HEK293T (cell line): ENCODE results near the gene CHMP1A.
"Not testable (repeated sequence)": the region's sequence is repeated elsewhere in the genome, so short reads cannot be mapped to it uniquely, and the experiment has no call there.

ENCODE experiments used
- CTCF ChIA-PET: fragments of 350-600 bp; formaldehyde crosslinking; extraction: SDS; loops from one replicate; lab custom pipeline; 2021; ENCODE audit warnings: antibody characterized with exemption, inconsistent platforms; lab: Yijun Ruan, JAX
- POLR2A ChIA-PET: fragments of 350-600 bp; formaldehyde crosslinking; extraction: SDS; loops from one replicate; lab custom pipeline; 2020; ENCODE audit warnings: antibody characterized with exemption, inconsistent platforms; lab: Yijun Ruan, JAX
- DNase-seq: peaks from one replicate; pipeline ENCODE4 v3.0.0; 2012; ENCODE audit warnings: mixed read lengths; ENCODE audit errors: extremely low spot score
- ARNT ChIP-seq: fragments of 450-650 bp; IDR thresholded peaks from 2 replicates; pipeline ENCODE4 v1.6.1; 2017; ENCODE audit warnings: mild to moderate bottlenecking
- BHLHE40 ChIP-seq: fragments of 450-650 bp; IDR thresholded peaks from 2 replicates; pipeline ENCODE4 v1.6.1; 2016; ENCODE audit warnings: mild to moderate bottlenecking, moderate library complexity, borderline replicate concordance
- CTBP1 ChIP-seq: fragments of 450-650 bp; IDR thresholded peaks from 2 replicates; pipeline ENCODE4 v1.6.1; 2016; ENCODE audit warnings: borderline replicate concordance
- ELF4 ChIP-seq: fragments of 450-650 bp; IDR thresholded peaks from 2 replicates; pipeline ENCODE4 v1.6.1; 2017; ENCODE audit warnings: antibody characterized with exemption
- FOXA1 ChIP-seq: fragments of 450-650 bp; IDR thresholded peaks from 2 replicates; pipeline ENCODE4 v1.6.1; 2016; ENCODE audit warnings: mild to moderate bottlenecking
- FOXK2 ChIP-seq: fragments of 450-650 bp; IDR thresholded peaks from 2 replicates; pipeline ENCODE4 v1.6.1; 2016; ENCODE audit warnings: mild to moderate bottlenecking
- FOXM1 ChIP-seq: fragments of 450-650 bp; IDR thresholded peaks from 2 replicates; pipeline ENCODE4 v1.6.1; 2017; ENCODE audit warnings: mild to moderate bottlenecking, borderline replicate concordance
- HDGF ChIP-seq: fragments of 450-650 bp; IDR thresholded peaks from 2 replicates; pipeline ENCODE4 v1.6.1; 2017; ENCODE audit warnings: antibody characterized with exemption, borderline replicate concordance
- L3MBTL2 ChIP-seq: fragments of 450-650 bp; conservative IDR thresholded peaks from 2 replicates; pipeline ENCODE4 v1.6.1; 2016; ENCODE audit warnings: mild to moderate bottlenecking
- LEF1 ChIP-seq: fragments of 450-650 bp; IDR thresholded peaks from 2 replicates; pipeline ENCODE4 v1.6.1; 2017; ENCODE audit warnings: mild to moderate bottlenecking, borderline replicate concordance
- NFRKB ChIP-seq: fragments of 450-650 bp; IDR thresholded peaks from 2 replicates; pipeline ENCODE4 v1.6.1; 2016; ENCODE audit warnings: mild to moderate bottlenecking, moderate library complexity
- SP1 ChIP-seq: fragments of 450-650 bp; IDR thresholded peaks from 2 replicates; pipeline ENCODE4 v1.6.1; 2017
- SUZ12 ChIP-seq: fragments of 450-650 bp; IDR thresholded peaks from 2 replicates; pipeline ENCODE4 v1.6.1; 2016; ENCODE audit warnings: mild to moderate bottlenecking
- TARDBP ChIP-seq: fragments of 450-650 bp; IDR thresholded peaks from 2 replicates; pipeline ENCODE4 v1.6.1; 2016
- ZNF384 ChIP-seq: fragments of 450-650 bp; IDR thresholded peaks from 2 replicates; pipeline ENCODE4 v1.6.1; 2016
- TF ChIP-seq, protein P1 (sequence below): fragments of 450-650 bp; IDR thresholded peaks from 2 replicates; pipeline ENCODE4 v1.6.1; 2016

The CHMP1A gene

DNA sequence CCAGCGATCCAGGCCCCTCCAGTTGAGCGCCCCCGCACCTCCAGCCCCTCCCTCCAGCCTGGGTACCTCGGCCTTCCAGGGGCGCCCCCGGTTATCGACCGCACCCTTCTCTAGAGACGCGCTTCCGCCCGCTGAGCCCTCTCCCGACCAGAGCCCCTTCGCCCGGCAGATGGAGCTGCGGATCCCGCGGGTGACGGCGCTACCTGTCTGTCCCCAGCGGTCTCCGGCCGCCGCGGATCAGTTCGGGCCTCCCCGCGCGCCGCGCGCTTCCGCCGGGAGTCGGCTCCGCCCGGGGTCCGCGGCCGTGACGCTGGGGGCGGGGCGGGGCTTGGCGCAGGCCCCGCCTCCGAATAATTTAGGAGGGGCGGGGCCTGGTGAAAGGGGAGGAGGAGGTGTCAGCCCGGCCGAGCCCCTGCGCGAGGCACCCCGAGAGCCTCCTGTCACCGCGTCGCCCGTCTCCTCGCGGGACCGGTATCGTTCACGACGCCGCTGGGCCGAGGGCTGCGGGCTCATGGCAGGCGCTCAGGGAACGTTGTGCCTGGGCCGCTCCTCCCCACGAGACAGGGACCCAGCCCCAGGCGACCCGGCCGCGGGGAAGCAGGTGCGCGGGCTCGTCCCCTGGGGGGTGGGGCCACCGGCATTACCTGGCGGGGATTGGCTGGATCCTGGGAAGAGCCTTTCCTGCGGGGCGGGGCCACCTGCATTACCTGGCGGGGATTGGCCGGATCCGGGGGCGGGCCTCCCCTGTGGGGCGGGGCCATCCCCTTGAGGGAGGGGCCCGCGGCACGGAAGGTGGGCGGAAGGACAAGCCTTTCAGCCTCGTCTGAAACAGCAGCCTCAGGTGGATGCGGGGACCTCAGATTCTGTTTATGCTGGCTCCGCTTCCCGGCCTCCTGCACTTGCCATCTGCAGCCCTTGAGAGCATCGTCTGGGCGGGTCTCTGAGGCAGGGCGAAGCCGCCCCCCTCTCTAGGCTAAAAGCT lies 44.2 kb upstream of the CHMP1A start, which contains the start of gene SPATA2L:
TSS of gene SPATA2L (minus strand) at position 281 of the 982 bp plus-strand sequence. CDS start 473 bp downstream, outside the sequence.
- POLR2A ChIA-PET, result interaction anchor here (0.6 to 1.8 kb wide), 3 partner anchors 15 to 172 kb away, joined by 5 to 16 read pairs (median 6); partner anchors contain the start of genes CDK10, TCF25 and VPS9D1
- TF ChIP-seq ARNT, result no peak
- TF ChIP-seq FOXA1, result no peak
- TF ChIP-seq, protein P1, sequence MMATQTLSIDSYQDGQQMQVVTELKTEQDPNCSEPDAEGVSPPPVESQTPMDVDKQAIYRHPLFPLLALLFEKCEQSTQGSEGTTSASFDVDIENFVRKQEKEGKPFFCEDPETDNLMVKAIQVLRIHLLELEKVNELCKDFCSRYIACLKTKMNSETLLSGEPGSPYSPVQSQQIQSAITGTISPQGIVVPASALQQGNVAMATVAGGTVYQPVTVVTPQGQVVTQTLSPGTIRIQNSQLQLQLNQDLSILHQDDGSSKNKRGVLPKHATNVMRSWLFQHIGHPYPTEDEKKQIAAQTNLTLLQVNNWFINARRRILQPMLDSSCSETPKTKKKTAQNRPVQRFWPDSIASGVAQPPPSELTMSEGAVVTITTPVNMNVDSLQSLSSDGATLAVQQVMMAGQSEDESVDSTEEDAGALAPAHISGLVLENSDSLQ, result peak; percentile 31
- peak; percentile 90 for TF ChIP-seq L3MBTL2
- TF ChIP-seq BHLHE40, result no peak
- TF ChIP-seq LEF1, result no peak
- peak; percentile 65 for TF ChIP-seq SP1
- no peak for TF ChIP-seq FOXK2
- TF ChIP-seq CTBP1, result no peak
- no peak for TF ChIP-seq ELF4
- no peak for TF ChIP-seq NFRKB
- peak; percentile 79; the same call in 1 of the 2 replicates for TF ChIP-seq HDGF
- no peak for TF ChIP-seq ZNF384
- no peak for TF ChIP-seq TARDBP
- peak; percentile 94 for DNase-seq
- CTCF ChIA-PET, result interaction anchor here (0.5 to 1.3 kb wide), 3 partner anchors 11 to 159 kb away, joined by 3 to 5 read pairs (median 4); no protein-coding TSS in a partner anchor

DNA sequence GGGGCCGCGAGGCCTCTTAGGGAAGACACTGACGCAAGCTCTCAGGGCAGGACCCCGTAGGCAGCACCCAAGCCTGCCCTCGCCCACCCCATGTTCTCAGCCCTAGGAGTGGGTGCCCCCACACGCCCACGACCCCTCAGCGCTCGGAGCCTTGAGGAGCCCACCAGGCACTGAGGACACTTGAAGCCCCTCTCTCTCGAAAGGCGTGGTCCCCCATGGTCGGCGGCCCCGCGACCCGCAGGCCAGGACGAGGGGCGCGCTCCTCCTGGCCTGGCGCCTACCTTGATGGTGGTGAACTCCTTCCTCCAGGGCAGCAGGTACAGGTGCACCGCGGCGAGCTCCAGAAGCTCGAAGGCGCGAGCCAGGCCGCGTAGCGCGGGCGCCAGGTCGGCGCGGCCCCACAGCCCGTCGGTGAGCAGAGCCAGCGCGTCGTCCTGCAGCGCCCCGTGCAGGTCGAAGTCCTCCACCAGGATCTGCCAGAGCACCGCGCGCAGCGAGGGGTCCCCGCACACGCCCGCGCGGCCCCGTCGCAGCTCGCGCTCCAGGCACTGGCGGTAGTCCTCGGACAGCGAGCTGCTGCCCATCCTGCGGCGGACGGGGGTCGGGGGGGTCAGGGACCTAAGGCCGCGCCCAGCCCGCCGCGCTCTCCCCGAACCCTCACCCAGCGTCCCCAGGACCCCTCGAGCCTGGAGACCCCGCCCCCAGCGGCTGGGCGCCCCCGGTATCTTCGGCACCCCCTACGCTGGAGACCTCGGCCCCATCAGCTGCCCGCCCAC lies 43.3 kb upstream of the CHMP1A start:
- TF ChIP-seq L3MBTL2 (peak; percentile 56; the same call in 1 of the 2 replicates), FOXK2 (no peak)
- ChIA-PET POLR2A (interaction anchor here (1.2 to 1.8 kb wide), 3 partner anchors 14 to 173 kb away, joined by 3 to 16 read pairs (median 4); partner anchors contain the start of genes CDK10 and TCF25), CTCF (interaction anchor here (1.3 kb wide), 1 partner anchor 12 kb away, joined by 4 read pairs; no protein-coding TSS in a partner anchor)
- DNase-seq, result peak; percentile 54

DNA sequence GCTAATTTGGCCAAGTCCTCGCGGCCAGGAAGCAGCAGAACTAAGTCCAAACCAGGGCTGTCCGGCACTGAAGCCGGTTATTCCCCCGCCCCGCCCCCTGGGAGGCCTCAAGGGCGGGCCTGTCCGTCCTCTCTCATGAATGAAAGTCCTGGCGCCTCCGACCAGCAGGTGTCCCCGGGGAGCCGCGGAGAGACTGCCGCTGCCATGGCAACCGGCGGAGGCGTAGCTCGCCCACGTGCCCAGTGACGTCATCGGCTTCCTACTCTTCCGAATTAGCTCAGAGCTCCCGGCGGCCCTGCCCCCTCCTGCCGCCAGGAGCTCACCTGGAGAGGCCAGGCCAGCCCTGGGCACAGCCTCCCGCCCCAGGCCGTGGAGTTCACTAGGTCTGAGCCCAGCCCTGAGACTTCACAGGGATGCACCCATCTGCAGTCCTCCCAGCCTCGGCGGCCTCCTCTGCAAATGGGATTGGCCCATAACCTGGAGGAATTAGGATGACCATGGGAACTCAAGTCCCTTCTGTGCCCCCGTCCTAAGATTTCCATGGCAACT lies 42.7 kb upstream of the CHMP1A start:
- DNase-seq, result peak; percentile 95
- ChIA-PET POLR2A (interaction anchor here (1.1 to 1.8 kb wide), 4 partner anchors 12 to 173 kb away, joined by 3 to 16 read pairs (median 4); partner anchors contain the start of genes CDK10 and TCF25), CTCF (interaction anchor here (1.3 kb wide), 2 partner anchors 12 to 161 kb away, joined by 4 to 6 read pairs; no protein-coding TSS in a partner anchor)
- TF ChIP-seq LEF1, result 0 out of 2 replicates have a peak, but pooled peaks have one; percentile 29
- TF ChIP-seq FOXK2, result no peak
- TF ChIP-seq L3MBTL2, result no peak
- TF ChIP-seq BHLHE40, result no peak
- no peak for TF ChIP-seq SUZ12
- no peak for TF ChIP-seq ELF4
- TF ChIP-seq, protein P1, result peak; percentile 62
- peak; percentile 68 for TF ChIP-seq CTBP1
- no peak for TF ChIP-seq NFRKB
- TF ChIP-seq SP1, result no peak
- TF ChIP-seq ARNT, result peak; percentile 89
- TF ChIP-seq FOXM1, result no peak
- TF ChIP-seq FOXA1, result no peak
- TF ChIP-seq HDGF, result 0 out of 2 replicates have a peak, but pooled peaks have one; percentile 53
- no peak for TF ChIP-seq ZNF384
- no peak for TF ChIP-seq TARDBP

DNA sequence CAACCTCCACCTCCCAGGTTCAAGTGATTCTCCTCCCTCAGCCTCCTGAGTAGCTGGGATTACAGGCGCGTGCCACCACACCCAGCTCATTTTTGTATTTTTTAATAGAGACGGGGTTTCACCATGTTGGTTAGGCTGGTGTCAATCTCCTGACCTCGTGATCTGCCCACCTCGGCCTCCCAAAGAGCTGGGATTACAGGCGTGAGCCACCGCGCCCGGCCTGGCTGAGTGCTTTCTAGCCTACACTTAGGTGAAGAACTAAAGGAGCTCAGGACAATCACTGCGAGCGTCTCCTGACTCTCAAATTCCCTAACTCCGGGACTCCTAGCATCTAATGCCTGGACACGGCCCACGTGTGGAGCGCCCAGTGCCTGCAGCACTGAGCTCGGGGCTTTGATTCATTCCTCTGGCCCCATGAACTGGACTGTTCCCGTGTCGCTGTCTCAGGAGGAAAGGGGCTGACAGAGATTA lies 42.2 kb upstream of the CHMP1A start:
- POLR2A ChIA-PET, result interaction anchor here (1.1 to 1.8 kb wide), 4 partner anchors 12 to 174 kb away, joined by 3 to 16 read pairs (median 4); partner anchors contain the start of genes CDK10 and TCF25
- not testable (repeated sequence) for DNase-seq
- CTCF ChIA-PET, result interaction anchor here (1.3 kb wide), 1 partner anchor 161 kb away, joined by 6 read pairs; no protein-coding TSS in a partner anchor

DNA sequence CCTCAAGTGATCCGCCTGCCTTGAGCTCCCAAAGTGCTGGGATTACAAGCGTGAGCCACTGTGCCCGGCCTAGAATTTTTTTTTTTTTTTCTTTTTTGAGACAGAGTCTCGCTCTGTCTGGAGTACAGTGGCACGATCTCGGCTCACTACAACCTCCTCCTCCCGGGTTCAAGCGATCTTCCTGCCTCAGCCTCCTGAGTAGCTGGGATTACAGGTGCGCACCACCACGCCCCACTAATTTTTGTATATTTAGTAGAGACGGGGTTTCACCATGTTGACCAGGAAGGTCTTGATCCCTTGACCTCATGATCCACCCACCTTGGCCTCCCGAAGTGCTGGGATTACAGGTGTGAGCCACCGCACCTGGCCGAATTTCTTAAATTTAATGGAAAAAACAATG lies 41.2 kb upstream of the CHMP1A start:
- POLR2A ChIA-PET, DNase-seq: not testable (repeated sequence)
- CTCF ChIA-PET, result interaction anchor here (0.5 kb wide), 1 partner anchor 209 kb away, joined by 3 read pairs; no protein-coding TSS in a partner anchor
